Measurements from ENCODE around the gene TMEM266. TPM values are rescaled to one million over a fixed set of nuclear protein-coding genes. Genes with fewer than 3 reads are reported as not detected.
A peak's percentile ranks its signal among the peaks of the same experiment; 100 is the strongest.

The TMEM266 gene
- total RNA-seq, 1 donor, result not detected

DNA sequence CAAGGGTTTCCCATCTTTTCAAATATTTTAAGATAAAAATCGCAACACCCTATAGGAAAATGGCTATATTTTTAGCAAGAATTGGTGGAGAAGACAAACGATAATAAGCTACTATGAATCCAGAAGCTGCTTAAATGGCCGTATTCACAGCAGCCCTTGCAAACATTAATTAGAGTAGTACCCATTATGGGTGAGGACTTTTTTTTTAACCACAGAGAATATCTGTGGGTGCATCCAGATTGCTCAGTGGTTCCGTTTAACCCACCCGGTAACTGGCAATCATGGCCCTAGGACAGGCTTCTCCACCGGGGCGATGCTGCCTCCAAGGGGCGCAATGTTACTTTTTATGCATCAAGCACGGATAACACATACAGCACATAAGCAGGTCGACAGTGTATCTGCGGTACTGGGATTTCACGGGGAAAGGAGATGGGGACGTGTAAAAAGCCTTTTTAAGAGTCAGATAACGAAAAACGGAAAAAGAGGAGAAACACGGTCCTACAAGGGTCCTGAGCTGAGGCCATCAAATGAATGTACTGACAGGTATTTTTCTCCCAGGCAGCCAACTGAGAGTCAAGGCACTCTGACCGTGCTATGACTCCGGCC lies 968 bp upstream of the TMEM266 start:
- no peaks in the 10 kb centered on the region for H3K9me3 ChIP-seq (ENCODE audit: low read depth, low read length)
- H3K27me3 ChIP-seq (ENCODE audit: insufficient read depth, low read length), result peaks cover 51% of the 10 kb centered on the region
- peak overlapping the region; percentile 37 for H3K4me3 ChIP-seq (ENCODE audit: low read length)
- H3K4me1 ChIP-seq (ENCODE audit: insufficient read depth, low read length), result peaks cover 31% of the 10 kb centered on the region

DNA sequence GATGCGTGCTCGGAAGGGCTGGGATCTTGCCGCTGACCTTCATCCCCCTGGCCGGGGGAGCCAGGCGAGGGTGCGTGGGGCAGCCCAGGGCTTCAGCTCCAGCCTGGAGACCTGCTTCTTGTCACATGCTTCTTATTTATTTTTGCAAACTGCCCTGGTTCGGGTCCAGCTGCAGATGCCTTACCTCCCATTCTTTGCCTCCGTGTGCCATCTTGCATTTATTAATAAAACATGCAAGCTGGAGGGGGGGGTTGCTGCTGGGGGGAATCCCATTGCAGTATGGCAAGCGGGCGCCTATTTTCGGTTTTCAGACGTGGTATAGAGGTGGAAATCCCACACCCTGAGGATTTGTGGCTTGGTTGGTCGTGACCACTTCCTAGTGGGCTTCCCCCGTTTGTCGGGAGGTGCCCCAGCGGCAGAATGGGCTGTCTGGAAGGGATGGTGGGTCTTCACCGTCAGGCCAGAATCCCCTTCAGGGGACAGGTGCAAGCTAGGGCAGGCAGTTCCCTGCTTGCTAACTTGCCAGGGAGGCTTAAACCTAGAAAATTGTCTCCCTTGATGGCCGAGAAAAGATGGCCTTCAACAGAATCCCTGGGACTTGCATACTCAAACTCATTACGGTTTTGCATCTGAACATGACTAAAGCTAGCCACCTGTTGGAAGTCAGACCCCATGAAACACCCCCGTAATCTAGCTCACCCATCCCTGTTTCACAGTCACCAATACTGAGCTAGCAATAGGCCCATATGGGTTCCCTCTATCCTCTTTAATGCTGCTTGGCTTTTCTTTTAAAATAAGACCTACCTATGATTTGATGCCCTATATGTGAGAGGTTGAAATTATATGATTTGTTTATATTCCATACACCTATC lies 569 bp downstream of the TMEM266 start:
- peaks cover 38% of the 10 kb centered on the region for H3K4me1 ChIP-seq (ENCODE audit: insufficient read depth, low read length)
- H3K9me3 ChIP-seq (ENCODE audit: low read depth, low read length), result no peaks in the 10 kb centered on the region
- H3K27me3 ChIP-seq (ENCODE audit: insufficient read depth, low read length), result peaks cover 53% of the 10 kb centered on the region
- H3K4me3 ChIP-seq (ENCODE audit: low read length), result peak overlapping the region; percentile 28

DNA sequence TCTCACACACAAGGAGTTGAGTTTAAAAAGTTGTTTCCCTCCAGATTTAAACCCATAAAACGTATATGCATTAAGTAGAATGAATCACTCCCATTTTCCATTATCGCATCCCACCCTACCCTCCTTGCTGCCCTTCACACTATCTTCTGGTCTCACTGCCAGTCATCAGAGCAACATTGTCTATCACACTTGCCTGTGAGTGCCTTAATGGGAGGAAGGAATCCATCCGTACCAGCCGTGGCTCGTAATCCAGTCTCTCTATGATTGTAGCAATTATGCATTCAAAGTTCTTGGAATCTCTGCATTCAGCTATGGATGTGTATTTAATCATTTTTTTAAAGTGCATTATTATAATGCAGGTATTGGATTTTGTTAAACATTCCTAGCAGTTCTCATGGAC lies 1.9 kb downstream of the TMEM266 start:
- Histone ChIP-seq H3K4me1 (ENCODE audit: insufficient read depth, low read length) (peaks cover 41% of the 10 kb centered on the region), H3K27me3 (ENCODE audit: insufficient read depth, low read length) (peaks cover 51% of the 10 kb centered on the region), H3K9me3 (ENCODE audit: low read depth, low read length) (no peaks in the 10 kb centered on the region), H3K4me3 (ENCODE audit: low read length) (no peak overlapping the region)

DNA sequence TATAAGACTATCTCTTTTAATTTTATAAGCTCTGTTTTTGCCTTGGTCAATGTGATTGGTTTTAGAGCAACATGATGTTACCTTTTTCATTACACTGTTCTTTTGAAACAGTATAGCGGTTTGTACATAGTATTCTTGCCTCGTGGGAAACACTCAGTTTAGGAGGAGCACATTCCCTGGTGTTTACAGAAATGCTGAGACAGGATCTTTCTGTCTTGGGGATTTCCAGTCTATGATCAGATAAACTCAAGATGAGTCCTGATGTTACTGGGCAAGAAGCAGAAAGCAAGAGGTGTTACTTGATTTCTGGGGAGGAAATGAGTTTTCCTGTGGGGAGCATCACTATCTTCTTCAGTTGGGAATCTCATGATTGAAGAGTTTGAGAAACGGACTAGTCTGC lies 2.5 kb downstream of the TMEM266 start:
- Histone ChIP-seq H3K9me3 (ENCODE audit: low read depth, low read length) (no peaks in the 10 kb centered on the region), H3K4me1 (ENCODE audit: insufficient read depth, low read length) (peaks cover 35% of the 10 kb centered on the region), H3K4me3 (ENCODE audit: low read length) (no peak overlapping the region), H3K27me3 (ENCODE audit: insufficient read depth, low read length) (peaks cover 48% of the 10 kb centered on the region)

DNA sequence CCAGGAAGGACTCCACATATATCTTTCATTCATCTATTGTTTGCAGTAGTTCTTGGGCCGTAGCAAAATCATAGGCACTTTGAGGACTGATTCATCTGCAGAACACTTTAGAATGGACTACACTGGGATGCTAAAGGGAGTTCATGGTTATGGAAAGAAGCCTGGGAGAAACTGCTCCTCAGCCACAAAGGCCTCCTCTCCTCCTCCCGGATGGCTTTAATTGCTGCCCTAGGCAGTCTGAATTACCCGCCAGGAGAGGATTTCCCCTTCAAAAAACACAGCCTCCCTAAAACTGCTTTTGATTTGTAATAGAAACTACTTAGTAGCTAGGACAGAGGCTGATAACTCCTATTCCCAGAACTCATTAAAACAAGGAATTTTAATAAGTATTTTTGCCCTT lies 4.6 kb downstream of the TMEM266 start:
- H3K27me3 ChIP-seq (ENCODE audit: insufficient read depth, low read length), result peaks cover 32% of the 10 kb centered on the region
- H3K4me1 ChIP-seq (ENCODE audit: insufficient read depth, low read length), result peaks cover 19% of the 10 kb centered on the region
- no peak overlapping the region for H3K4me3 ChIP-seq (ENCODE audit: low read length)
- no peaks in the 10 kb centered on the region for H3K9me3 ChIP-seq (ENCODE audit: low read depth, low read length)

DNA sequence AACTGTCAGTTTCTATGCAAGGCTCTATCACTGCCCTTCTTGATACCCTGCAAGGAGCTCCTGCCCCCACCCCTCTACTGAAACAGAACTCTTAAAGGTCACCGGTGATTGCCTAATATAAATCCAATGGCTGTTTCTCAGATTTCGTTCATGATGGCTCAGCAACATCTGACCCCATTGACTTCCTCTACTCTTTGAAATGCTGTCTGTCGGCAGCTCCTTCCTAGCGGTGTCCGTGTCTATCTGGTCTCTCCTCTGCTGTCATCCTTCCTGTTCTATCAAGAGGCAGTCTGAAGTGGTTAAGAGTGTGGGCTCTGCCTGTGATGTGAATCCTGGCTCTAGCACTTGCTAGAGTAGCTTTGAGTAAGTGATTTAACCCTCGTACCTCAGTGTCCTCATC lies 5.5 kb downstream of the TMEM266 start:
- Histone ChIP-seq H3K9me3 (ENCODE audit: low read depth, low read length) (no peaks in the 10 kb centered on the region), H3K4me3 (ENCODE audit: low read length) (no peak overlapping the region), H3K4me1 (ENCODE audit: insufficient read depth, low read length) (peaks cover 15% of the 10 kb centered on the region), H3K27me3 (ENCODE audit: insufficient read depth, low read length) (peaks cover 29% of the 10 kb centered on the region)

DNA sequence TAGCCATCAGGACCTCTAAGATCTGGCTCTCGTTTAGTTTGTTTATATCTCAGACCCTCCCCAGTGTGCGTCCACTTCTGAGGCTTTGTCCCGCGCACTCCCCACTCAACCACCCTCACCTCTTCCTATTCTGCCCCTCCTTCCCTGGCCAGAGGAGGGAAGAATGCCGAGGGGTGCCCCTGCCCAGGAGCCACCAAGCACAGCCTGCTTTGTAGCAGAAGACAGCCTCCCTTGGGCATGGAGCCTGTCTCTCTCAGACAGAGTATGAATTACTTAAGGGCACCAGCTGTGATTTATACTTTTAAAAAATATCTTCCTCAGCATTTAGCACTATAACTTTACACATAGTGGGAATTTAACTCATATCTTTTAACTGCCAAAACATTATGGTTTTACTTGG lies 6.0 kb downstream of the TMEM266 start:
- Histone ChIP-seq H3K4me3 (ENCODE audit: low read length) (no peak overlapping the region), H3K4me1 (ENCODE audit: insufficient read depth, low read length) (peaks cover 13% of the 10 kb centered on the region), H3K27me3 (ENCODE audit: insufficient read depth, low read length) (peaks cover 23% of the 10 kb centered on the region), H3K9me3 (ENCODE audit: low read depth, low read length) (no peaks in the 10 kb centered on the region)

DNA sequence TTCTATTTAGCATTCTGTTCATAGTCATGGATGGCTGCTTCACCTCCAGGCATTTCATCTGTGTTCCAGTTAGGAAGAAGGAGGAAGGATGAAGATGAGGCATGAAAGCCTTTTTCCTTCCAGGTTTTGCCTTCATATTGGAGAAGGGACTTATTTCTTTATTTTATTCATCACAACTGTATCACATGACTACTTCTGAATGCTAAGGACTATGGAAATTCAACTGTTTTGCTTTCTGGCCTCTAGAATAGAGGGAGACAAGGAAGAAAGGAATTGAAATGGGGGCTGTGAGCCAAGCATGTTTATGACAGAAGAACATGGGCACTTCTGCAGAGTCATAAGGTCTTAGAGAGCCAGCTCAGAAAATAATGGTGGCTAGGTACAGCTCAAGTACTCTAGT lies 10.4 kb downstream of the TMEM266 start:
- Histone ChIP-seq H3K4me1 (ENCODE audit: insufficient read depth, low read length) (peaks cover 16% of the 10 kb centered on the region), H3K9me3 (ENCODE audit: low read depth, low read length) (no peaks in the 10 kb centered on the region), H3K4me3 (ENCODE audit: low read length) (no peak overlapping the region), H3K27me3 (ENCODE audit: insufficient read depth, low read length) (no peaks in the 10 kb centered on the region)

DNA sequence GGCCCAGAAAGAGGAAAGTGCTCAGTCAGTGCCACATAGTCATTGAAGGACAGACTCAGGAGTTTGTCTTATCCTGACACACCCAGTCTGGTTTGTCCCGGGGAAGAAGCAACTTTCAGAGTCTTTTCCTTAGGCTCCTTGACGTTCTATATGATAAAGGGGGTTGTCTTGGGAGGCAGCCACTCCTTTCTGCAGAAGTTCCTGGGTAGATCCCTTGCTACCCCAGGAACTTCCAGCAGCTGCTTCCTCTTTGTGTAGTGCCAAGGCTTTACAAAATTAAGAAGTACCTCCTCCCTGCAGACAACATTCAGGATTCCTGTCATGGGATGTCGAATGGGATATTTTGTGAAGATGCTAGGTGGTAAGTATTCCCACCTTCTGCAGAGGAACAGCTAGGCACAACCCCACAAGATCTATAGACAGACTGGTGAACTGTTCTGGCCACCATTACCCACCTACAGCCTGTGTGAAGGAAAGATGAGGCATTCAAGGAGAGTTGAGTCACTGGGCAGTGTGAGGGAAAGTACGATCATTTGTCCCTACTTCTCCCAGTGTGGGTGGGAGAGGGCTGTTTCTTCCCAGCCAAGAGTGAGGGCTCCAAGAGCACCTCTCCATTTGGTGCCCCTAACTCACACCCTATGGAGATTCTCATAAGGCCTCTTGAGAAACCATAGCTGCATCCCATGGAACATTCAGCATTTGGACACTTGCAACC lies 11.3 kb downstream of the TMEM266 start:
- H3K27me3 ChIP-seq (ENCODE audit: insufficient read depth, low read length), result no peaks in the 10 kb centered on the region
- no peak overlapping the region for H3K4me3 ChIP-seq (ENCODE audit: low read length)
- H3K9me3 ChIP-seq (ENCODE audit: low read depth, low read length), result no peaks in the 10 kb centered on the region
- peaks cover 12% of the 10 kb centered on the region for H3K4me1 ChIP-seq (ENCODE audit: insufficient read depth, low read length)

DNA sequence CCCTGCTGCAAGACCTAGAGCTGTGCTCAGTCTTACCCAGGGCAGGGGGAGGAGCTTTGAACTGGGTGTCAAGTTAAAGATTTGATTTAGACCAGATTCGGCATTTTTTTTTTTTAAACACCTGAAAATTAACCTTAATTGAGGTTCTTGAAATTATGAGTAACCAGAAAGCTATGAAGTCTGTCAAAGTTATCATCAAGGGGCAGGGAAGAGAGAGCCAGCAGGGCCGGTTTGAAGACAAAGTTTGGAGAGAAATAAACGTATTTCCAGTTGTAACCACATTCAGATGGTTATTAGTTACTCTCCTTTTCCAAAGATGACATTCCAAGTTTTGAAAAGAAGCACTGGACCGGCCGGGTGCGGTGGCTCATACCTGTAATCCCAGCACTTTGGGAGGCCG lies 12.0 kb downstream of the TMEM266 start:
- Histone ChIP-seq H3K4me3 (ENCODE audit: low read length) (no peak overlapping the region), H3K27me3 (ENCODE audit: insufficient read depth, low read length) (no peaks in the 10 kb centered on the region), H3K4me1 (ENCODE audit: insufficient read depth, low read length) (peaks cover 12% of the 10 kb centered on the region), H3K9me3 (ENCODE audit: low read depth, low read length) (no peaks in the 10 kb centered on the region)

DNA sequence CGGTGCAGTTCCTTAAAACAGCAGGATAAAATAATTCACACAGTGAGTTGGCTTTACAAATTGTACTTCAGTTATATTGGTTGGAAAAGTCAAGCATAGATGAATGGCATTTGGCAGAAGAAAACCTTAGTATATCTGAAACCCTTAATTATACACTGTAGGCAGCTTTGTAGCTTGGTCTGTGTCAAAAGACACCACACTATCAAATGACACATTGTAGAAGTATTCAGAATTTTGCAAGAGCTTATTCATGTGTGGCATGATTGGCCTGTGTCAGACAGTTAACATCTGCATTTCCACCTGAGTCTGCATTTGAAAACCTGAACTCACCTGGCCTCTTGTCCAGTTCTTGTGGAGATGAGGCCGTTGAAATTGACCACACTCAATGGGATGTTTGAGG lies 13.8 kb downstream of the TMEM266 start:
- Histone ChIP-seq H3K9me3 (ENCODE audit: low read depth, low read length) (no peaks in the 10 kb centered on the region), H3K4me3 (ENCODE audit: low read length) (no peak overlapping the region), H3K4me1 (ENCODE audit: insufficient read depth, low read length) (peaks cover 18% of the 10 kb centered on the region), H3K27me3 (ENCODE audit: insufficient read depth, low read length) (no peaks in the 10 kb centered on the region)

DNA sequence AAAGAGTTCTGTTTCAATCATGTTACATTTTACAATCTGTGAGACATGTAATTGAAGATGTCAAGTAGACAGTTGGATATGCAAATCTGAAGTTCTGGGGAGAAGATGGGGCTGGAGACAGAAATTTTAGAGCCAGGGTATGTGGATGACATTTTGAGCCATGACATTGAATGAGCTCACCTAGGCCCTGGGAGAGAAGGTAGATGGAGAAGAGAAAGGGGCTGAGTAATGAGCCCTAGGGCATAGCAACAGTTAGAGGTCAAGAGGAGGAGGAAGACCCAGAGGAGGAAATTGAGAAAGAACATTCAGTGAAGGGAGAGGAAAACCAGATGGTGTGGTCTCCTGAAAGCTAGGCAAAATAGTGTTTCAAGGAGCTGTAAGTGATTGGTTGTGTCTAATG lies 15.3 kb downstream of the TMEM266 start:
- Histone ChIP-seq H3K27me3 (ENCODE audit: insufficient read depth, low read length) (no peaks in the 10 kb centered on the region), H3K9me3 (ENCODE audit: low read depth, low read length) (no peaks in the 10 kb centered on the region), H3K4me3 (ENCODE audit: low read length) (no peak overlapping the region), H3K4me1 (ENCODE audit: insufficient read depth, low read length) (peaks cover 23% of the 10 kb centered on the region)

DNA sequence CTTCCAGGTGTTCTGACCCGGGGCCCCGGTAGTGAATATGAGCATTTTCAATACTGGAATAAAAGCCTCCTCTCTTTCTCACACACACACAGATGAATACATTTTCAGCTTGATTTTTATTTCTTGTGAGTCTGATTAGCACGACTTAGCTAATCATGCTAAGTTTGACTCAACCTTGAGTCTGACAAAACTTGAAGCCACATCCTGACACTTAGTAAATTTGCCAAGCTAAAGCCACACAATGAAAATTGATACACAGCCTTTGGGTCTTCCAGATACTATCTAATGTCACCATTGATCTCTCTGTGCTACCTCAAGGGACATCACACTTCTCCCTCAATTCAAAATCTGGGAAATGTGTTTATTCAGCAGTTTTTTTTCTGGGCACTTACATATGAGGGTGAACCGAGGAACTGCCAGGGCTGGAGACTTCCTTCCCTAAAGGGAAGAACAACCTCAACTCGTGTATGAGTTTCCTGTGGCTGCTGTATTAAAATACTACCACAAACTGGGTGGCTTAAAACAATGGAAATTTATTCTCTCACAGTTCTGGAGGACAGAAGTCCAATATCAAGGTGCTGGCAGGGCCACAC lies 18.6 kb downstream of the TMEM266 start:
- Histone ChIP-seq H3K9me3 (ENCODE audit: low read depth, low read length) (no peaks in the 10 kb centered on the region), H3K27me3 (ENCODE audit: insufficient read depth, low read length) (no peaks in the 10 kb centered on the region), H3K4me1 (ENCODE audit: insufficient read depth, low read length) (peaks cover 18% of the 10 kb centered on the region), H3K4me3 (ENCODE audit: low read length) (no peak overlapping the region)

DNA sequence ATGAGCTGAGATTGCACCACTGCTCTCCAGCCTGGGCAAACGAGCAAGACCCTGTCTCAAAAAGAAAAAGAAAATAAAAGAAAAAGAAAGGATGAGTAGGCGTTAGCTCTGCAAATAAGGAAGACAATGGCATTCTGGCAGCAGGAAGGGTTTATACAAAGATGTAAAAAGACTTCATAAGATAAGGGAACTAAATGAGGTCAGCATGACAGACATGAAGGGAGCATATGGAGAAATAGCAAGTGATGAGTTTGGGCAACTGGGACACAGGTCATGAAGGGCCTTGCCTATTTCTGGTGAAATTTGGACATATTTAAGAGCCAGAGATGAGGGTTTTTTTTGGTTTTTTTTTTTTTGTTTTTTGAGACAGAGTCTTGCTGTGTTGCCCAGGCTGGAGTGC lies 24.5 kb downstream of the TMEM266 start:
- Histone ChIP-seq H3K4me3 (ENCODE audit: low read length) (no peak overlapping the region), H3K9me3 (ENCODE audit: low read depth, low read length) (no peaks in the 10 kb centered on the region), H3K4me1 (ENCODE audit: insufficient read depth, low read length) (no peaks in the 10 kb centered on the region), H3K27me3 (ENCODE audit: insufficient read depth, low read length) (no peaks in the 10 kb centered on the region)

DNA sequence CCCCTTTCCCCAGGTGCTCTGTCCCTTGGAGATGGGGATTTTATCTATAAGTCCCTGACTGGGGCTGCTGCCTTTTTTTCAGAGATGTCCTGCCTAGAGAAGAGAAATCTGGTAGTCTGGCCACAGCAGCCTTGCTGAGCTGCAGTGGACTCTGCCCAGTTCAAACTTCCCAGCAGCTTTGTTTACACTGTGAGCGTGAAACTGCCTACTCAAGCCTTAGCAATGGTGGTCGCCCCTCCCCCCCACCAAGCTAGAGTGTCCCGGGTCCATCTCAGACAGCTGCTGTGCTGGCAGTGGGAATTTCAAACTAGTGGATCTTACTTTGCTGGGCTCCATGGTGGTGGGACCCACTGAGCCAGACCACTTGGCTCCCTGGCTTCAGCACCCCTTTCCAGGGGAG lies 38.9 kb downstream of the TMEM266 start:
- no peaks in the 10 kb centered on the region for H3K27me3 ChIP-seq (ENCODE audit: insufficient read depth, low read length)
- no peaks in the 10 kb centered on the region for H3K9me3 ChIP-seq (ENCODE audit: low read depth, low read length)
- no peak overlapping the region for H3K4me3 ChIP-seq (ENCODE audit: low read length)
- no peaks in the 10 kb centered on the region for H3K4me1 ChIP-seq (ENCODE audit: insufficient read depth, low read length)

Data from mononuclear cell (primary cell).